Measurements from ENCODE around the gene ZNF524. TPM values are rescaled to one million over a fixed set of nuclear protein-coding genes. Genes with fewer than 3 reads are reported as not detected.

Gene ZNF524, protein sequence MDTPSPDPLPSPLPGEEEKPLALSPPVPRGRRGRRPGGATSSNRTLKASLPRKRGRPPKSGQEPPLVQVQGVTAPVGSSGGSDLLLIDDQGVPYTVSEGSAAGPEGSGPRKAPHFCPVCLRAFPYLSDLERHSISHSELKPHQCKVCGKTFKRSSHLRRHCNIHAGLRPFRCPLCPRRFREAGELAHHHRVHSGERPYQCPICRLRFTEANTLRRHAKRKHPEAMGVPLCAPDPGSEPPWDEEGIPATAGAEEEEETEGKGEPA
- total RNA-seq (2021; ENCODE audit: unreplicated experiment) (26.4 TPM), Bru-seq, nascent RNA (percentile 69 among the genes with signal in this experiment), BruChase-seq, experiment 1, labeled RNA remaining after a 2-hour chase (percentile 65 among the genes with signal in this experiment), BruChase-seq, experiment 2, labeled RNA remaining after a 6-hour chase (percentile 74 among the genes with signal in this experiment)
- 25.3 TPM for polyA plus RNA-seq (2012; ENCODE audit: insufficient read length)
- long read RNA-seq, transcript ZNF524-201 (2 exons, 1,102 nt) = major isoform, 30 of 39 reads
- long read RNA-seq, transcript ZNF524-203 (1 exons, 1,260 nt) = minor isoform, 7 of 39 reads
- long read RNA-seq, partial matches to known transcripts = 0 of 39 reads
- long read RNA-seq, other reads (novel, unspliced or antisense) = 2 of 39 reads

DNA sequence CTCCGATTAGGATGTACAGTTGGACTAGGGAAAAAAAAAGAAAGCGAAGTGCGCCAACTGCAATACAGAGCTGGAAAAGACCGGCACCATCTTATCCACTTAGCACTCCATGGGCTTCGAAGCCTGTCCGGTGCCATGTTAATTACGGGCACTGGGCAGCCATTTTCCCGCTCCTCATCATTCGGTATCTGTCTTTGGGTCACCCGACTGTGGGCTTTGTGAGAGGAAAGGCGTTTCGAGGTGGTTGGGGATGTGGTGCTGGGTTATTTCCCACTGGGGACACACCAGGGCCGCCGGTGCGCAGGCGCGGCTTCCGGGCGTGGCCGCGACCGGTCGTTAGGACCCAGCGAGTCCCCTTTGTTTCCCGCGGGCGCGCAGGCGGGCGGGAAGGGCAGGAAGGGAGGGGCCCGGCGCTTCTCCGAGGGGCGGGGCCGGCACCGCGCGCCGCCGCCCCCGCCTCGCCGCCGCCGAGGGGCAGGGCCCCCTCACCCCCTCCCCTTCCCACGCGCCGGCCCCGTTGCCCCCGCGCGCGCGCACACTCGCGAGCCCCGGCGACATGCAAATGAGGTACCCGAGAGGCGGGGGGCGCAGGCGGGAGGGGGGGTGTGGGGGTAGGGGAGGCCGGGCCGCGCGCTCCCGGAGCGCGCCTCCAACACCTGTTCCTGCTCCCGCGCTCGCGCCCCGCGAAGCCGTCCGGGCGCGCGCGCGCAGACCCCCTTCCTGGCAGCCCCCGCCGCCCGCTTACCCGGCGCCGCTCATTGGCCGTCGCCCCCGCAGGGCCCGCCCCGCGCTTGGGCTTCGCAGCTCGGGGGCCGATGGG lies at the start of gene ZNF524:
Gene ZNF524, plus strand, starts transcription at position 447 of the 820 bp plus-strand sequence. CDS start 1,825 bp downstream, outside the sequence.
- in situ Hi-C loops (cut with HindIII; ENCODE audit: low pct_unique_long_range_greater_than_20kb, low sequenced_read_pairs) = no loop called here
- no peaks in the 10 kb centered on the region for H3K27me3 ChIP-seq (ENCODE audit: control insufficient read depth, insufficient read depth, low read length)
- peak within 1 kb of the TSS; percentile 79 to 85 for H3K4me3 ChIP-seq (ENCODE audit: low read depth in 2 of 2, low read length in 2 of 2)
- BruUV-seq (replicated peaks) = no TSS peak
- peaks cover 14% of the 10 kb centered on the region for H3K4me1 ChIP-seq (ENCODE audit: control insufficient read depth, insufficient read depth, low read length)
- ChIA-PET CTCF (no interaction called here), POLR2A (interaction anchor here (0.5 to 1.6 kb wide), 4 partner anchors 10 to 174 kb away, joined by 3 to 10 read pairs (median 4); partner anchors contain the start of gene ZNF579)
- no peaks in the 10 kb centered on the region; the same call in 1 of the 2 replicates for H3K36me3 ChIP-seq (ENCODE audit: control insufficient read depth, insufficient read depth, low read length)
- intact Hi-C loops (cut with micrococcal nuclease; ENCODE audit: unreplicated experiment) = no loop called here
- no peaks in the 10 kb centered on the region for H3K9me3 ChIP-seq (ENCODE audit: control insufficient read depth, insufficient read depth, low read depth, low read length)
- ATAC-seq (peak; percentile 70), DNase-seq (ENCODE audit: low read depth, low spot score) (no peak)
- peak within 1 kb of the TSS; percentile 100 for H3K27ac ChIP-seq (ENCODE audit: low read length)
- peak; percentile 70 for TF ChIP-seq POLR2AphosphoS5 (IDR thresholded peaks at IDR 0.05; ENCODE audit: low read depth, low read length)
- no peak for TF ChIP-seq TCF7L2 (IDR thresholded peaks at IDR 0.05; ENCODE audit: low read depth, low read length)
- TF ChIP-seq SIN3A (IDR thresholded peaks at IDR 0.05; ENCODE audit: borderline replicate concordance, insufficient read depth, low read depth, low read length) = no peak; the same call in 1 of the 2 replicates
- TF ChIP-seq, protein P1, sequence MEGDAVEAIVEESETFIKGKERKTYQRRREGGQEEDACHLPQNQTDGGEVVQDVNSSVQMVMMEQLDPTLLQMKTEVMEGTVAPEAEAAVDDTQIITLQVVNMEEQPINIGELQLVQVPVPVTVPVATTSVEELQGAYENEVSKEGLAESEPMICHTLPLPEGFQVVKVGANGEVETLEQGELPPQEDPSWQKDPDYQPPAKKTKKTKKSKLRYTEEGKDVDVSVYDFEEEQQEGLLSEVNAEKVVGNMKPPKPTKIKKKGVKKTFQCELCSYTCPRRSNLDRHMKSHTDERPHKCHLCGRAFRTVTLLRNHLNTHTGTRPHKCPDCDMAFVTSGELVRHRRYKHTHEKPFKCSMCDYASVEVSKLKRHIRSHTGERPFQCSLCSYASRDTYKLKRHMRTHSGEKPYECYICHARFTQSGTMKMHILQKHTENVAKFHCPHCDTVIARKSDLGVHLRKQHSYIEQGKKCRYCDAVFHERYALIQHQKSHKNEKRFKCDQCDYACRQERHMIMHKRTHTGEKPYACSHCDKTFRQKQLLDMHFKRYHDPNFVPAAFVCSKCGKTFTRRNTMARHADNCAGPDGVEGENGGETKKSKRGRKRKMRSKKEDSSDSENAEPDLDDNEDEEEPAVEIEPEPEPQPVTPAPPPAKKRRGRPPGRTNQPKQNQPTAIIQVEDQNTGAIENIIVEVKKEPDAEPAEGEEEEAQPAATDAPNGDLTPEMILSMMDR (IDR thresholded peaks at IDR 0.05) = no peak
- TF ChIP-seq, protein P2, sequence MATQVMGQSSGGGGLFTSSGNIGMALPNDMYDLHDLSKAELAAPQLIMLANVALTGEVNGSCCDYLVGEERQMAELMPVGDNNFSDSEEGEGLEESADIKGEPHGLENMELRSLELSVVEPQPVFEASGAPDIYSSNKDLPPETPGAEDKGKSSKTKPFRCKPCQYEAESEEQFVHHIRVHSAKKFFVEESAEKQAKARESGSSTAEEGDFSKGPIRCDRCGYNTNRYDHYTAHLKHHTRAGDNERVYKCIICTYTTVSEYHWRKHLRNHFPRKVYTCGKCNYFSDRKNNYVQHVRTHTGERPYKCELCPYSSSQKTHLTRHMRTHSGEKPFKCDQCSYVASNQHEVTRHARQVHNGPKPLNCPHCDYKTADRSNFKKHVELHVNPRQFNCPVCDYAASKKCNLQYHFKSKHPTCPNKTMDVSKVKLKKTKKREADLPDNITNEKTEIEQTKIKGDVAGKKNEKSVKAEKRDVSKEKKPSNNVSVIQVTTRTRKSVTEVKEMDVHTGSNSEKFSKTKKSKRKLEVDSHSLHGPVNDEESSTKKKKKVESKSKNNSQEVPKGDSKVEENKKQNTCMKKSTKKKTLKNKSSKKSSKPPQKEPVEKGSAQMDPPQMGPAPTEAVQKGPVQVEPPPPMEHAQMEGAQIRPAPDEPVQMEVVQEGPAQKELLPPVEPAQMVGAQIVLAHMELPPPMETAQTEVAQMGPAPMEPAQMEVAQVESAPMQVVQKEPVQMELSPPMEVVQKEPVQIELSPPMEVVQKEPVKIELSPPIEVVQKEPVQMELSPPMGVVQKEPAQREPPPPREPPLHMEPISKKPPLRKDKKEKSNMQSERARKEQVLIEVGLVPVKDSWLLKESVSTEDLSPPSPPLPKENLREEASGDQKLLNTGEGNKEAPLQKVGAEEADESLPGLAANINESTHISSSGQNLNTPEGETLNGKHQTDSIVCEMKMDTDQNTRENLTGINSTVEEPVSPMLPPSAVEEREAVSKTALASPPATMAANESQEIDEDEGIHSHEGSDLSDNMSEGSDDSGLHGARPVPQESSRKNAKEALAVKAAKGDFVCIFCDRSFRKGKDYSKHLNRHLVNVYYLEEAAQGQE (IDR thresholded peaks at IDR 0.05; ENCODE audit: insufficient read depth in 1 of 2, low read depth in 2 of 2, low read length in 1 of 2) = no peak

DNA sequence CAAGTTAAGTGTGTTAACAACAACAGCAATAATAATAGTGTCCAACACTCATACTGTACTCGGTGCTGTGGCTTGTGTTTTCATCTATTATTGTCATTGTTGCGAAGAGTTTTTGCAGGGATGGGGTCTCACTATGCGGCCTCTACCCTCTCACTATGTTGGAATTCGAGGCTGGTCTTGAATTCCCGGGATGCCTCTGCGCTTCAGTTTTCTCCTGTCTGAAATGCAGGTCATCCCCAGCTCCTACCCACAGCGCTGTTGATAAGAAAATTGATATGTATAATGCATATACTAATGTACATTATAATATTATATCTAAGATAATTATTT lies 49.8 kb upstream of the ZNF524 start:
- peaks cover 56% of the 10 kb centered on the region for H3K4me1 ChIP-seq (ENCODE audit: control insufficient read depth, insufficient read depth, low read length)
- ATAC-seq (no peak), DNase-seq (ENCODE audit: low read depth, low spot score) (no peak)
- CTCF ChIA-PET = no interaction called here
- H3K36me3 ChIP-seq (ENCODE audit: control insufficient read depth, insufficient read depth, low read length) = no peaks in the 10 kb centered on the region
- in situ Hi-C loops (cut with HindIII; ENCODE audit: low pct_unique_long_range_greater_than_20kb, low sequenced_read_pairs) = no loop called here
- H3K4me3 ChIP-seq (ENCODE audit: low read depth in 2 of 2, low read length in 2 of 2) = peak overlapping the region; percentile 37 to 48
- H3K27me3 ChIP-seq (ENCODE audit: control insufficient read depth, insufficient read depth, low read length) = no peaks in the 10 kb centered on the region
- POLR2A ChIA-PET = no interaction called here
- peak overlapping the region; percentile 94 for H3K27ac ChIP-seq (ENCODE audit: low read length)
- no peaks in the 10 kb centered on the region for H3K9me3 ChIP-seq (ENCODE audit: control insufficient read depth, insufficient read depth, low read depth, low read length)
- intact Hi-C loops (cut with micrococcal nuclease; ENCODE audit: unreplicated experiment) = no loop called here
- BruUV-seq (replicated peaks) = no TSS peak
- TF ChIP-seq, protein P2 (IDR thresholded peaks at IDR 0.05; ENCODE audit: insufficient read depth in 1 of 2, low read depth in 2 of 2, low read length in 1 of 2) = no peak
- no peak for TF ChIP-seq TCF7L2 (IDR thresholded peaks at IDR 0.05; ENCODE audit: low read depth, low read length)
- TF ChIP-seq SIN3A (IDR thresholded peaks at IDR 0.05; ENCODE audit: borderline replicate concordance, insufficient read depth, low read depth, low read length) = no peak

All from Panc1 (cell line).